Activated CD4-positive, alpha-beta T cell treated with anti-CD3 and anti-CD28 coated beads, Interleukin-2, amount 50 U/mL, for 48 hours (primary cell): ENCODE data around the gene MARCHF2.
"Not testable (repeated sequence)": the region's sequence is repeated elsewhere in the genome, so short reads cannot be mapped to it uniquely, and the experiment has no call there.

Experiments
- DNase-seq, 2 experiments: peaks; one replicate each; pipeline ENCODE4 v3.0.0-alpha.2; 2020

Gene MARCHF2

DNA sequence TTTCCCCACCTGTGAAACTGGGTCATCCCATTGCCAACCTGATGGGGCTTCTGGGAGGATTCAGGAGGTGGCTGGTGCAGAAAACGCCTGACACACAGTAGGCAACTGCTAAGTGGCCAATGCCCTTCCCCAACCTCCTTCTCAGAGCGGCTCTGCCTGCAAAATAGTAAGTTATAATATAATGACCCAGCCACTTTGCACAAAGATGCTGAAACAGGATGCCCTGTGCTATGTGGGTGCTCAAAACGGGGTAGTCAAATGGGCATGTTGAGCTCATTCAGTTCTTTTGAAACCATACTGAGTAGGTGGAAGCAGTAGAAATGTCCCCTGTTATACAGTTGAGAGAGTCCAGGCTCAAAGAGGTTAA, 507 bp downstream of the MARCHF2 start:
- peak in 1 of 2 experiments; percentile 16 for DNase-seq

DNA sequence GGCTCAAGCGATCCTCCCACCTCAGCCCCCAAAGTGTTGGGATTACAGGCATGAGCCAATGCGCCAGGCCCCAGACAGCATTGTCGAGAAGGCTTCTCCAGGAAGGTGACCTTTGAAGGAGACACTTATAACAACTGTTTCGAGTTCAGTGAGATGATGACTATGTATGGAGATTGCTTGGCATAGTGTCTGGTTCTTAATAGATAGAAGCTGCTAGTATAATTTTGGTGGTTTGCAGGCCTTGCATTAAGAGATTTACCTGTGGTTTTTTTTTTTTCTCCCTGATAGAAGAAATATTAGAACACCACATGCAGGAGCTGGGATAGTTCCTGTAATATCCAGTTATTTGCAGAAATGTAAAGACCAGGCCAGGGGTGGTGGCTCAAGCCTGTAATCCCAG, 3.7 kb downstream of the MARCHF2 start:
- no peak for DNase-seq

DNA sequence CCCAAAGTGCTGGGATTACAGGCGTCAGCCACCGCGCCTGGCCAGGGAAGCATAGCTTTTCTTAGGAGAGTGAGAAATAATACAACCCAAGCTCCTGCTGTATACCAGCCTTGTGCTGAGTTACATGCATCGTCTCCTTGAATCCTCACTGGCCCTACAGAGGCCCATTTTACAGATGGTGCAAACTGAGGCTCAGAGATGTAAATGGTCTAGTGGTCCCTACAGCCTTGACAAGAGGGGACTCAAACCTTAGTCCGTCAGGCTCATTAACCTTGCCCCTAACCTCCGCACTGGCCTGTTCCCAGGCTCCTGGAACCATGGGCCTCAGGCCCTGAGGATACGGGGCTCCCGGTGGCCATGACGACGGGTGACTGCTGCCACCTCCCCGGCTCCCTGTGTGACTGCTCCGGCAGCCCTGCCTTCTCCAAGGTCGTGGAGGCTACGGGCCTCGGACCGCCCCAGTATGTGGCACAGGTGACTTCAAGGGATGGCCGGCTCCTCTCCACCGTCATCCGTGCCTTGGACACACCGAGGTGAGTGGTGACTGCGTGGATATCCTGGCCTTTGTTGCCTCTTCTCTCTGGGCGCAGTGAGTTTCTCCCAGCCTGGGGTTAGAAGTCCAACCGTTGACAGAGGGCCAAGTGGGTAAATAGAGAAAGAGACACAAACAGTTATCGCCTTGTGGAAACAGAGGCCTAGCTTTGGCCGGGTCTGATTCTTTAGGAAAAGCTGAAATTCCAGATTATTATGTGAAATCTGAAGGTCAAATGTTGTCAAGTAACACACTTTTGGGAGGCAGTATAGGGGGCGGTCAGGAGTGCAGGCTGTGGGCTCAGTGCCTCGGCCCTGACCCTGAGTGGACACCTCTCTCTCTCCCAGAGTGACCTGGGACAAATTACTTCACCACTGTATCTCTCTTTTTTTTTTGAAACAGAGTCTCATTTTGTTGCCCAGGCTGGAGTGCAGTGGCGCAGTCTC, 8.7 kb downstream of the MARCHF2 start:
- no peak for DNase-seq

DNA sequence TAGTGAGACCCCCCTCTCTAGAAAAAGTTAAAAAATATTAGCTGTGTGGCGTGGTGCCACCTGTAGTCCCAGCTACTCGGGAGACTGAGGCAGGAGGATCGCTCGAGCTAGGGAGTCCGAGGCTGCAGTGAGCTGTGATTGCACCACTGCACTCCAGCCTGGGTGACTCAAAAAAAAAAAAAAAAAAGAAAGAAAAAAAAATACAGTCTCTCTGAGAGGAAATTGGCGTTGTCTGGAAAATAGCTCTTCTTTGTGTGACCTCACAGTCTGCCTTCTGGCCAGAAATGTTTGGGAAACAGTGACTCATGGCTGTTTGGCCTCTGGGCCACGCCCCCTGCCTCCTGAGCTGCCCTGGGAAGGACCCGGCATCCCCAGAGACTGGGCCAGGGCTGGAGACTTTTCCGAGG, 10.7 kb downstream of the MARCHF2 start:
- no peak for DNase-seq

DNA sequence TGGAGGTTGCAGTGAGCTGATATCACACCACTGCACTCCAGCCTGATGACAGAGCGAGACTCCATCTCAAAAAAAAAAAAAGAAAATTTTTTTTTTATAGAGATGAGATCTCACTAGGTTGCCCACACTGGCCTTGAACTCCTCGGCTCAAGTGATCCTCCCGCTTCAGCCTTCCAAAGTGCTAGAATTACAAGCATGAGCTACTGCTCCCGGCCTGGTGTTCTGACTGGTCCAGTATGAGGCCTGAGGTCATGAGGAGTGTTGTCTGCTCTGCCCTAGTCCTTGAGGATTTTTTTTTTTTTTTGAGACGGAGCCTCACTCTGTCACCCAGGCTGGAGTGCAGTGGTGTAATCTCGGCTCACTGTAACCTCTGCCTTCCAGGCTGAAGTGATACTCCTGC, 12.2 kb downstream of the MARCHF2 start:
- DNase-seq: not testable (repeated sequence)

DNA sequence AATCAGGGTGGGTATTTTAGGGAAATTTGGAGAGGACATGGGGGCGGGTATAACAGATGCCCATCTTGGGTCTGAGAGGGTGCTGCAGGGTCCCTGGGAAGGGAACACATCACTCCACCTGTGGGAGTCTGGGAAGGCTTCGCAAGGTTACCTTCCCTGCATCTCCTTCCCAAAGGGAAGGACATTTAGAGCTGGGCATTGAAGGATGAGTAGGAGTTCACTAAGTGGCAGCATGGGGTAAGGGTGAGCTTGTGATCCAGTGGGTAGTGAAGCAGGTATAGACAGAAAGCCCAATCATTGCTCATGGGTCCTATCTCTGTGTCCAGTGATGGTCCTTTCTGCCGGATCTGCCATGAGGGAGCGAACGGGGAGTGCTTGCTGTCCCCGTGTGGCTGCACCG, 13.2 kb downstream of the MARCHF2 start:
- no peak for DNase-seq

DNA sequence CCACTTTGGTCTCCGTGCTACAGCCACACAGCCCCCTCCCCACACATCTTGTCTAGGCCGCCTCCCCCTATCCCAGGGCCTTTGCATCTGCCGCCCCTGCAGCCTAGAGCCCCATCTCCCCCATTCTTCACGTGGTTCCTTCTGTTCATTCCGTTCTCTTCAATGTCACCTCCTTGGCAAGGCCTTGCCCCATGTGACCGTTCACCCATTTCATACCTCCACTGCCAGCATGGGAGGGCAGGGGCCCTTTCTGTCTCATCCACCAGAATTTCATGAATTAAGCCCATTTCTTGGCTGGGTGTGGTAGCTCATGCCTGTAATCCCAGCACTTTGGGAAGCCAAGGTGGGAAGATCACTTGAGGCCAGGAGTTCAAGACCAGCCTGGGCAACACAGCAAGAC, 15.9 kb downstream of the MARCHF2 start:
- no peak for DNase-seq

DNA sequence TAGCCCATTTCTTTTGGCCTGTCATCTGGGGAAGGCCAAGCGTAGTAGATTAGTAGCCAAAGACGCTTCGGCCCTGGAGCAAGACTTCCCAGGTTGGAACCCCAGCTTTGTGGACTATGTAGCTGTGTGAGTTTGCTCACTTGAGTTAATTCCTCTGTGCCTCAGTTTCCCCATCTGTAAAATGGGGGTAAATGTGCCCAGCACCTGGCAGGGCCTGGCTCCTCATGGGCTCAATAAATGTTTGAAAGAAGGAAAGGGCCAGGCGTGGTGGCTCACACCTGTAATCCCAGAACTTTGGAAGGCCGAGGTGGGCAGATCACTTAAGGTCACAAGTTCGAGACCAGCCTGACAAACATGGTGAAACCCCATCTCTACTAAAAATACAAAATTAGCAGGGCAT, 16.7 kb downstream of the MARCHF2 start:
- no peak for DNase-seq

DNA sequence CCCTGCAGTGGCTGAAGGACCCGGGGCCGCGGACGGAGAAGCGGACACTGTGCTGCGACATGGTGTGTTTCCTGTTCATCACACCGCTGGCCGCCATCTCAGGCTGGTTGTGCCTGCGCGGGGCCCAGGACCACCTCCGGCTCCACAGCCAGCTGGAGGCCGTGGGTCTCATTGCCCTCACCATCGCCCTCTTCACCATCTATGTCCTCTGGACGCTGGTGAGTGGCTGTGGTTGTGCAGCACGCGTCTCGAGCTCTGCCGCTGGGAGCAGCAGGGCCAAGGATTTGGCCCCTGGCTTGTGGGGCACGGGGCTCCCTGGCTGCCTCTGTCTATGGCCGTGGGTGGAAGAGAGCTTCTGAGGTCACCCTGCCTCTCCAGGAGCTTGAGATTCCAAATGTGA, 17.5 kb downstream of the MARCHF2 start:
- DNase-seq: no peak

DNA sequence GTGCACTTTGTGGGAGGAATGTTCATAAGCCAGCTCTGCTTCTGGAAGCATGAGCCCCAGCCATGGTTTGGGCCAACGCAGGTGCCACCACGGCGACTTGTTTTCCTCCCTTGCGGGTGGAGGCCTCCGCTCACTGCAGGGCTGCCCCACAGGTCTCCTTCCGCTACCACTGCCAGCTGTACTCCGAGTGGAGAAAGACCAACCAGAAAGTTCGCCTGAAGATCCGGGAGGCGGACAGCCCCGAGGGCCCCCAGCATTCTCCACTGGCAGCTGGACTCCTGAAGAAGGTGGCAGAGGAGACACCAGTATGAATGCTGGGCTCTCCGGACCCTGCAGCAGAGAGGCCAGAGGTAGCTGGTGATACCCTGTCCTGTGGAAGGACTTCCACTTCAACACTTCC, 25.1 kb downstream of the MARCHF2 start:
- no peak for DNase-seq

DNA sequence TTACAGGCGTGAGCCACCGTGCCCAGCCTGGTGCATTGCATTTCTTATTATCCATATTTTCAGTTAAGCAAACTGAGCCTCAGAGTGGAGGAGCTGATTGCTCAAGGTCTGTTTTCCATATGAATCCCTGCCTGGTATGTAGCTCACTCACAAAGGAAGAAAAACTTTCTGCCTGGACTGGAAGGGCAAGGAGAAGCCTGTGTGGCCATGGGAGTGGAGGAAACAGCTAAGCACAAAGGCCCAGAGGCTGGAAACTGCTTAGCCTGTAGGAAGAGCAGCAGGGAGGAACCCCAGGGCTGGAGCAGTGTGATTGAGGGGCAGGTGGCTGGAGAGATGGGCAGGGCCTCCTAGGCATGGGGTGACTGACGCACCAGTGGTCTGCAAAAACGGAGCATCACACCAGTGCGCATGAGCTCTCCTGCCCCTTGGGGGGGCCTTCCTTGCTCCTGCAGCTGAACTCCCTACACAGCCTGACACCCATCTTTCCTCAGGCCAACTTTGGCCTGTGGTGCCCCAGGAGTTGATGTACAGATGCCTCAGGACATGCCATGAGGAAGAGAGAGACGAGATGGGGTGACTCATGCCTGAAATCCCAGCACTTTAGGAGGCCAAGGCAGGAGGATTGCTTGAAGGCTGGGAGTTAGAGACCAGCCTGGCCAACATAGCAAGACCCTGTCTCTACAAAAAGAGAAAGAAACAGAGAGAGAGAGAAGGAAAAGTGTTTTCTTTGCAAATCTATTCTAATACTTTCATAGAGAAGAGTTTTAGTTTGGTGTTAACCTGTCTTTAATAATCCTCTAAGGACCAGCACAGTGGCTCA, 28.8 kb downstream of the MARCHF2 start:
- DNase-seq: no peak

DNA sequence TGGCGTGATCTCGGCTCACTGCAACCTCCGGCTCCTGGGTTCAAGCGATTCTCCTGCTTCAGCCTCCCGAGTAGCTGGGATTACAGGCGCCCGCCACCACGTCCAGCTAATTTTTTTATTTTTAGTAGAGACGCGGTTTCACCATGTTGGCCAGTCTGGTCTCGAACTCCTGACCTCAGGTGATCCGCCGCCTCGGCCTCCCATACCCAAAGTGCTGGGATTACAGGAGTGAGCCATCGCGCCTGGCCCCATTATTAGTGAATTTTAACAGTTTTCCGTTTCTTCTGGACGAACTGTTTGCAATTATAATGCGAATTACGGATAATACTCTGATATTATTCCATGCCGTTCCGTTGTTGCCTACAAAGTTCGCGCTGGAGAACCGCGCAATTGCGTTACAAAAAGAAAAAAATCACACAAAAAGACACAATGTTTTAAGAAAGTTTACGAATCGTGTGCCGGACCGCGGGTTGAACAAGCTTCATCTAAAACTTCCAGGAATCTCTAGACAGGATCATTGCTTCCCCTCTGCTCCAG, 31.1 kb downstream of the MARCHF2 start:
- not testable (repeated sequence) for DNase-seq

DNA sequence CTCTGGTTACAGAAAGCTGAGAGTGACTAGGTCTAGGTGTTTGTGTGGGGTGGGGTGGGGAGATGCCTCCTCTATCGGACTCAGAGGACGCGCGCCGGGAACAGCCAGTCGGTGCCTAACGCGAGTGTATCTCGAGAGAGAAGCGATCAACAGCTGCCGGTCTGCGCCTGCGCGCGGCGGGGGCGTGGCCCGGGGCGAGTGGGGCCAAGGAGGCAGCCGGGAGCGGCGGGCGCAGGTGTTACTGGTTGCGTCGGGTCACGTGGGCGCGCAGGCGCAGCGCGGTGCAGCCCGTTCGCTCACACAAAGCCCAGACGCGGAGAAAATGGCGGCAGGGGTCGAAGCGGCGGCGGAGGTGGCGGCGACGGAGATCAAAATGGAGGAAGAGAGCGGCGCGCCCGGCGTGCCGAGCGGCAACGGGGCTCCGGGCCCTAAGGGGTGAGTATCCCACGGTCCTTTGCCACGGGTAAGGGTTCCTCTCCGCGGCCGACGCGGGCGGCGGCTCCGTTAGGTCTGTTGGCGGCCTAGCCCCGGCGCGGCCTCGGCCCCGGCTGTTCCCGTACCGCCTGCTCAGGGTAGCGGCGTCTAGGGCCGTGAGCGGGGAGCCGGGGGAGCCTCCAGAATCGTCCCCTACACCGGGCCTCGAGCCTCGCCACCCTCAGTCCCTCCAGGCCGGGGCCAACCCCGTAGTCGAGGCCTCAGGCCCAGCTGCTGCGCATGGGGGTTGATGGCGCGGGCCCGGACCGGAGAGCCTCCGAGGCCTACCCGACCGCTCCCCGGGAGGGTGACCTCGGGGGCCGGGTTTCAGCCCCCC, 31.8 kb downstream of the MARCHF2 start, which contains the start of gene HNRNPM:
Gene HNRNPM, plus strand, starts transcription at position 299 of the 811 bp plus-strand sequence. Its CDS starts 24 bp downstream, at position 323.
- DNase-seq: peak; percentile 100

DNA sequence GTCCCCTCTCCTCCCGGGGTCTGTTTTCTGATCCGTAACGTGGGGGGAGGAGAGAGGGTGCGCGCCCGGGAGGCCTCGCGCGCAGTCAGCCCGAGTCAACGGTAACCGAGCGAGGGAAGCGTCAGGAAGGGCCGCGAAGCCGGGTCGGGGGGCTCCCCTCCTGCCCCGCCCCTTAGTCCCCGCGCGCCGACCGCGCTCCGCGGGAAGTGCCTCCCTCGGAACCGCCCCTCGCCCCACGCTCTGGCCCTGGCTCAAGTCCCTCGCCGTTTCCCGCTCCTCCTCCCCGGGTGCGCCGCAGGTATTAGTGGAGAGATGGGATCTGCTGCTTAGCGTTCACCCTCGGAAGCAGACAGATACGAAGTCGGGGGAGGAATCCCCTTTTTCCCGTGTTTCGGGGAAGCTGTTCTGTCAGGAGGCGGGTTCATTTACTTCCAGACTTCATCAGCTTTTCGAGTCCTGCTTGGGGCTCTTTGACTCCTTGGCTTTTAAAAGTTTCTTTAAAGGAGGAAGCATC, 32.4 kb downstream of the MARCHF2 start:
- peak; percentile 52 to 59 for DNase-seq

DNA sequence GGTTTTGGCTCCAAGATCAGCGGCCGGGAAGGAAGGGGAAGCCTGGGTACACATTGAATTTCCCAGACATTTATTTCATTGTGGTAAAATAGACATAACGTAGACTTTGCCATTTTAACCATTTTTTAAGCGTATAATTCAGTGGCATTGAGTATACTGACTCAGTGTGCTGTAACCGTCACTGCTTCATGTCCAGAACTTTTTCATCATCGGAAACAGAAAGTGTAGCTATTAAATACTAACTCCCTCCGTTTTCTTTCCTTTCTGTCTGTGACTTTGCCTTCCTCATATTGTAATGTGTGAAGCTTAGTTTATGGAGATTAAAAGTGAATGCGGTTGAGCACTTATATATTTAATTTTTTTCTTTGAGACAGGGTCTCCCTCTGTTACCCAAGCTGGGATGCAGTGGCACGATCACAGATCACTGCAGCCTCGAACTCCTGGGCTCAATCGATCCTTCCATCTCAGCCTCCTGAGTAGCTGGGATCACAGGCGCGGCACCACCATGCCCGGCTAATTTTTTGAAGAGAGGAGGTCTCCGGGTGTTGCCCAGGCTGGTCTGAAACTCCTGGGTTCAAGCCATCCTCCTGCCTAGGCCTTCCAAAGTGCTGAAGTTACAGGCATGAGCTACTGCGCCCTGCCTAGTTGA, 33.1 kb downstream of the MARCHF2 start:
- DNase-seq: no peak

DNA sequence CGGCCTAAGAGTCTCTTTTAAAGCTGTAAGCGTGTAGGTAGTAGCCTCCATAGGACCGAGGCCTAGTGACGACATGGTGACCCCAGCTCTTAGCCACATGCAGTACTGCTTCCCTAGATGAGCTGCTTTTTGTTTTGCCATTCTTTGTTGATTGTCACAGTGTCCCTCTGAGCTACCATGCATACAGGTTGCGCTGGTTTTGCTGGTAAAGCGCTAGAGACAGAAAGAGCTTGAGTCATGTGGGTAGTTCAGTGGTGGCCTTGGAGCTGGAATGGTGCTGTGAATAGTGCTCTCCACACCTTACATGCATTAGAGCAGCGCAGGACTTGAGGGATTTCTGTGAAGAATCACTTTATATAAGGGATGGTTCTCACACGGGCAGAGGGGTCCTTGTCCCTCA, 36.7 kb downstream of the MARCHF2 start:
- DNase-seq: peak in 1 of 2 experiments; percentile 5

DNA sequence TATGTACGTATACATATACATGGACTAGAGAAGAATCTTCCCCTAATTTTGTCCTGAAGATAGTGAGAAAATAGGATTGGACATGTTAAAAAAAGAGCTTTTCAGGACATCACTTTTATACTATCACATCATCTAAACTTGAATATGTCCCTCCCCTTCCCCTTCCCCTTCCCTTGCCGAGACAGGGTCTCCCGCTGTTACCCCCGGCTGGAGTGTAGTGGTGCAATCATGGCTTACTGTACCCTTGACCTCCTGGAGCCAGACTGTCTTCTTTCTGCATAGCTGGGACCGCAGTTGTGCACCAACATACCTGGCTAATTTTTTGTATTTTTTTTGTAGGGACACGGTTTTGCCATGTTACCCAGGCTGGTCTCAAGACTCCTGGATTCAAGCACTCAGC, 38.3 kb downstream of the MARCHF2 start:
- no peak for DNase-seq

DNA sequence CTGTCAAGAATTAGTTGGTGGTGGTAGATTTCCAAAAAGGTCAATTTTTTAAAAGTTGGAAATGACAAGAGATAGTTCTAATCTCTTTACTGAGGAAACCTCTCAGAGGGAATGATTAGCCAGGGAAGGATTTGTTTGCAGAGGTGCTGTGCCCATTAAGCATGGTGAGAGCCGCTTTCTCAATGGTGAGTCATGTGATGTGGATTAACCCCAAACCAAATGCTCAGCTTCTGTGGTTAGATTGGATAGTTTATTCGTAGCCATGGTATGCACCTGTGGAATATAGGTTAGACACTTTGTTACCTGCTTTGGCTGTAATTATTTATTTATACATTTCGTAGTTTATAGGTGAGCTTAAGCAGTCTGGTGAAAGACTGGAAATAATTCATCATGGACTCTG, 38.8 kb downstream of the MARCHF2 start:
- DNase-seq: no peak

DNA sequence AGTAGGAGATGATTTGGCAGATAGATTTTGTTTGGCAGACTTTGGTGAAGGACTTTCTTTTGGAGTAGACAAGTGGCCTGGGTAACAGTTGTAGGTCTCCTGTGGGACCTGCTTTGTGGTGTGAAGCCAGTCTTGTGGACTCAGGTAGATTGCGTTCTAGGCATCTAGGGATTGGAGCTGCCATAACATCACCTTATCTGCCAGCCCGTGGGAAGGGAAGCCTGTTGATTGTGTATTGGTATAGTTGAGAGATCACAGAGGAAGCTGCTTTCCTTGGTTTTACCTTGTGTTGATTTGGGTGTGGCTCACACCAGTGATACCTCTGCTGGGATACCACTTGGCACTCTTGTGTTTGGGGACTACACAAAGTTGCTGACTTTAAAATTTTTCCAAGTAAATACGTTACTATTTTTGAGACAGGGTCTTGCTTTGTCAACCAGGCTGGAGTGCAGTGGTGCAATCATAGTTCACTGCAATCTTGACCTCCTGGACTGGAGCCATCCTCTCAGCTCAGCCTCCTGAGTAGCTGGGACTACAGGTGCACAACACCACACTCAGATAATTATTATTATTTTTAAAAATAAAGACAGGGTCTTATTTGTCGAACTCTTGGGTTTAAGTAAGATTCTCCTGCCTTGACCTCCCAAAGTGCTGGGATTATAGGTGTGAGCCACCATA, 39.5 kb downstream of the MARCHF2 start:
- DNase-seq: no peak

DNA sequence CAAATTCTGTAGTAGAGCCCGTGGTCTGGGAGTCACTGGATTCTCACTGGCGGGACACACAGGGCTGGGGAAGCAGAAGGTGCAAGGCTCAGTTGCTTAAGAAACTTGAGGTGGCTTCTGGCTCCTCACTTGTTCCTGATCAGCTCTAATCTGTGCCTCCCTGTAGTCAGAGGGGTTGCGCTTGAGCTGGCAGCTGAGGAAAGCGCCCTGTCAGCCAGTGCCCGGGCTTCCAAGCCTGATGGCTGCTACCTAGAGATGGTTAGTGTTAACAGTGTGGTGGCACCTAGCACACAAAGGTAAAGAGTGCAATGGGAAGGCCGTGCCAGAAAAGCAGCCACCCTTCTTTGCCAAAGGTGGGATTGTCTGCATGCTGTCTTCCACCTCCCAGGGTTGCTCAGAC, 40.5 kb downstream of the MARCHF2 start:
- DNase-seq: no peak

DNA sequence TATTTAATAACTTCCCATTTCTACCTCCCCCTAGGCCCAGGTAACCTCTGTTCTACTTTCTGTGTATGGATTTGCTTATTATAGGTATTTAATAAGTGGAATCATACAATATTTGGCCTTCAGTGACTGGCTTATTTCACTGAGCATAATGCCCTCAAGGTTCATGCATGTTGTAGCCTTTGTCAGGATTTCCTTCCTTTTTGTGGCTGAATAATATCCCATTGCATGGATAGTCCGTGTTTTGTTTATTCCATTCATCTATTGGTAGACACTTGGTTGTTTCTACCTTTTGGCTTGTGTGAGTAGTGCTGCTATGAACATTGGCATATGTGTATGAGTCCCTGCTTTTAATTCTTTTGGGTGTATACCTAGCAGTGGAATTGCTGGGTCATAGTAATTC, 41.1 kb downstream of the MARCHF2 start:
- DNase-seq: no peak
